B cell (primary cell): Measurements from ENCODE around the gene PNKD. TPM values are rescaled to one million over a fixed set of nuclear protein-coding genes. Genes with fewer than 3 reads are reported as not detected.

ENCODE experiments used
- ATAC-seq: fragments of 200-7000 bp; cut with Tn5 transposase; one replicate; pipeline ENCODE4 v1.10.0; 2021; ENCODE audit warnings: low read depth, mild to moderate bottlenecking, moderate number of reproducible peaks, moderate library complexity
- CTCF ChIA-PET: fragments of 350-600 bp; sonication (Branson Sonifier 250); formaldehyde crosslinking; loops from one replicate; lab custom pipeline; 2021; ENCODE audit warnings: antibody characterized with exemption, inconsistent platforms; lab: Charles Lee
- POLR2A ChIA-PET: fragments of 350-600 bp; sonication (Branson Sonifier 250); formaldehyde crosslinking; loops from one replicate; lab custom pipeline; 2021; ENCODE audit warnings: antibody characterized with exemption; lab: Charles Lee
- DNase-seq: peaks from one replicate; pipeline ENCODE4 v3.0.0; 2013
- H2AFZ ChIP-seq: 2 replicates; pipeline ENCODE4 v1.6.1; 2012; ENCODE audit warnings: mild to moderate bottlenecking, low read depth, low read length; ENCODE audit not compliant: insufficient read depth, poor library complexity, severe bottlenecking
- H3K27ac ChIP-seq, 2 donors: 1 replicate in 1 of 2; 2 replicates in 1 of 2; pipeline ENCODE4 v1.5.1; 2012 to 2013; ENCODE audit warnings: low read length in 2 of 2, mild to moderate bottlenecking in 2 of 2, moderate library complexity in 1 of 2
- H3K27me3 ChIP-seq, 4 experiments: fragments of 200-600 bp in 1 of 4; sonication (generic) in 1 of 4; replicated peaks in 1 of 4; 1 replicate in 2 of 4; 2 replicates in 2 of 4; pipeline versions ENCODE4 v1.6.1 to v1.7.0; 2013 to 2016; ENCODE audit warnings: low read length in 3 of 4, mild to moderate bottlenecking in 2 of 4, mixed read lengths in 1 of 4, moderate library complexity in 1 of 4; ENCODE audit not compliant: insufficient read depth in 4 of 4, control insufficient read depth in 3 of 4; ENCODE audit errors: control extremely low read depth in 1 of 4
- H3K36me3 ChIP-seq, 2 experiments: replicated peaks in 1 of 2; 1 replicate in 1 of 2; 2 replicates in 1 of 2; pipeline versions ENCODE4 v1.6.1 to v1.7.1; 2013; ENCODE audit warnings: low read length in 1 of 2; ENCODE audit not compliant: insufficient read depth in 2 of 2, control insufficient read depth in 1 of 2; ENCODE audit errors: control extremely low read depth in 1 of 2, extremely low read depth in 1 of 2
- H3K4me1 ChIP-seq, 2 donors: fragments of 200-600 bp in 1 of 2; sonication (generic) in 1 of 2; 1 replicate in 1 of 2; 2 replicates in 1 of 2; pipeline versions ENCODE4 v1.5.1 to v1.6.1; 2013 to 2017; ENCODE audit warnings: low read length in 2 of 2; ENCODE audit not compliant: control insufficient read depth in 2 of 2, insufficient read depth in 2 of 2
- H3K4me2 ChIP-seq: replicated peaks from 2 replicates; pipeline ENCODE3; 2012; ENCODE audit warnings: mild to moderate bottlenecking, low read depth, low read length; ENCODE audit not compliant: poor library complexity, severe bottlenecking
- H3K4me3 ChIP-seq, 5 experiments: fragments of 200-600 bp in 1 of 5; sonication (generic) in 1 of 5; 1 replicate in 3 of 5; 2 replicates in 2 of 5; pipeline versions ENCODE4 v1.5.1 to v1.7.0; 2011 to 2016; ENCODE audit warnings: low read length in 4 of 5, mild to moderate bottlenecking in 4 of 5, low read depth in 2 of 5, control low read depth in 1 of 5, moderate library complexity in 1 of 5; ENCODE audit not compliant: insufficient read depth in 1 of 5; ENCODE audit errors: control extremely low read depth in 1 of 5, extremely low read depth in 1 of 5
- H3K79me2 ChIP-seq: fragments of 200-600 bp; sonication (generic); one replicate; pipeline ENCODE4 v1.6.0; 2016; ENCODE audit warnings: low read length; ENCODE audit not compliant: control insufficient read depth, insufficient read depth
- H3K9ac ChIP-seq: fragments of 200-600 bp; sonication (generic); 2 replicates; pipeline ENCODE4 v1.6.1; 2017; ENCODE audit warnings: mild to moderate bottlenecking, low read length, moderate library complexity
- H3K9me3 ChIP-seq, 3 donors: one replicate each; pipeline versions ENCODE4 v1.6.1 to v1.7.1; 2013; ENCODE audit warnings: low read length in 2 of 3; ENCODE audit not compliant: control insufficient read depth in 2 of 3, insufficient read depth in 1 of 3; ENCODE audit errors: control extremely low read depth in 1 of 3
- H4K20me1 ChIP-seq: 2 replicates; pipeline ENCODE4 v1.6.0; 2012; ENCODE audit warnings: mild to moderate bottlenecking, low read length; ENCODE audit not compliant: insufficient read depth, control insufficient read depth, poor library complexity, severe bottlenecking
- H3K27ac Mint-ChIP-seq: one replicate; pipeline ENCODE4 v1.8.0; 2021; ENCODE audit warnings: mixed read lengths
- H3K27me3 Mint-ChIP-seq: one replicate; pipeline ENCODE4 v1.8.0; 2021; ENCODE audit warnings: mixed read lengths
- H3K4me1 Mint-ChIP-seq: one replicate; pipeline ENCODE4 v1.8.0; 2021; ENCODE audit warnings: mixed read lengths
- H3K4me3 Mint-ChIP-seq: one replicate; pipeline ENCODE4 v1.8.0; 2021; ENCODE audit warnings: mixed read lengths
- H3K9me3 Mint-ChIP-seq: one replicate; pipeline ENCODE4 v1.8.0; 2022; ENCODE audit warnings: mixed read lengths; ENCODE audit not compliant: insufficient read depth
- CTCF ChIP-seq: fragments of 200-600 bp; IDR thresholded peaks from one replicate; pipeline ENCODE4 v1.8.0; 2022; ENCODE audit warnings: antibody characterized with exemption, mild to moderate bottlenecking
- EZH2 ChIP-seq: IDR thresholded peaks from 2 replicates; pipeline ENCODE4 v1.6.1; 2012; ENCODE audit warnings: borderline replicate concordance, low read depth, mild to moderate bottlenecking, moderate library complexity, low read length; ENCODE audit not compliant: insufficient read depth, poor library complexity, severe bottlenecking
- WGBS: methylation state at CpG from one replicate; pipeline ENCODE4 v1.1.5; 2013; ENCODE audit warnings: missing lambda C conversion rate; ENCODE audit not compliant: insufficient coverage; 5-methylcytosine and 5-hydroxymethylcytosine counted together
- intact Hi-C: fragments of 100-400 bp; cut with micrococcal nuclease; formaldehyde crosslinking; loops from one replicate; pipeline ENCODE4 v1.10.0; 2022
- polyA plus RNA-seq: library from polyadenylated mRNA; depleted of rRNA; stranded (reverse); fragments of >200 nt; gene quantifications from 2 replicates; pipeline ENCODE4 v1.2.3, GENCODE V29; 2012
- total RNA-seq, 2 donors: library from RNA; stranded (reverse); fragments of 120-200 nt in 1 of 2; gene quantifications; 1 replicate in 1 of 2; 2 replicates in 1 of 2; pipeline versions ENCODE4 v1.2.3 to v1.2.4, GENCODE V29; 2013 to 2022

The PNKD gene
- total and polyA plus RNA-seq, 2 donors (not counting 1 experiment from before 2014, with no cell fraction given) = 29.7 to 55.8 TPM

- H3K27me3 ChIP-seq = no peaks in the 10 kb centered on the region
- H3K4me1 ChIP-seq = peaks cover 30 to 52% of the 10 kb centered on the region in 2 donors
- H3K27ac Mint-ChIP-seq = no peak overlapping the region
- no peak for TF ChIP-seq CTCF
- TF ChIP-seq EZH2 = no peak
- H3K27me3 Mint-ChIP-seq = no peaks in the 10 kb centered on the region
- no peak for ATAC-seq
- POLR2A ChIA-PET = interaction anchor here (0.6 kb wide), 3 partner anchors 72 to 290 kb away, joined by 3 to 5 read pairs (median 4); no protein-coding TSS in a partner anchor
- H3K79me2 ChIP-seq = no peaks in the 10 kb centered on the region
- no peak overlapping the region for H3K9ac ChIP-seq
- 64% methylated on average over 6 of the region's 8 CpGs for WGBS
- intact Hi-C loops = loop anchor here (2.0 kb wide), 1 partner anchor 71 kb away; no protein-coding TSS in a partner anchor
- H3K36me3 ChIP-seq = no peaks in the 10 kb centered on the region
- H3K4me3 ChIP-seq = no peak overlapping the region
- H3K9me3 ChIP-seq = peaks cover 0 to 19% (median 0%) of the 10 kb centered on the region in 3 donors
- no peak overlapping the region for H2AFZ ChIP-seq
- DNase-seq = peak; percentile 31
- peaks cover 44% of the 10 kb centered on the region for H3K4me1 Mint-ChIP-seq
- H3K4me3 Mint-ChIP-seq = peak overlapping the region; percentile 10
- H3K9me3 Mint-ChIP-seq = no peaks in the 10 kb centered on the region
- CTCF ChIA-PET = interaction anchor here (0.7 to 6.8 kb wide), 14 partner anchors 8 to 265 kb away, joined by 3 to 77 read pairs (median 6); partner anchors contain the start of genes AAMP, BCS1L, CATIP and PNKD
- H3K27ac ChIP-seq = no peak overlapping the region
- no peak overlapping the region for H3K4me2 ChIP-seq
- H4K20me1 ChIP-seq = no peaks in the 10 kb centered on the region
These were observed 123.5 kb downstream of the PNKD start for GRCh38 chr2:218393750-218394290.
